SH-SY5Y (cell line): ENCODE data around the gene NLK.

ENCODE experiments used
- GATA2 ChIP-seq: IDR thresholded peaks from 2 replicates; pipeline ENCODE4 v1.6.1; 2011; ENCODE audit warnings: mild to moderate bottlenecking, low read depth, low read length
- GATA3 ChIP-seq: IDR thresholded peaks from 2 replicates; pipeline ENCODE4 v1.6.1; 2011; ENCODE audit warnings: low read depth, mild to moderate bottlenecking, low read length, moderate library complexity

DNA sequence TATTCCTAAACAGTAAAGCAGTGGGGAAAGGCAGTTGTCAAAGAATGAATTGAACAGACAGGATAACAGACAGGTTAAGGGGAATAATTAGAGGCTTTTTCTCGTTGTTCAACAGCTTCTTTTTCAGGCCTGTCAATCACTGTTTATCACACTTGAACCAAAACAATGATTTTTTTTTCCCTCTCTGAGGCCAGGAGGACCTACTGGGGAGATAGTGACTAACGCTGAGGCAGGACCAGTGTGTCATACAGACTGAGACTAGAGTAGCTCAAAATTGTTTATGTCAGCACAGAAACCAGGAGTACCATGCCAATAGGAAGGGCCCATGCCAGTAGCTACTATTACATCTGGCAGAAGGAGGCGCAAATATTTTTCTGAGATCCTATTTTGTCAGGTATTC is 41.3 kb upstream of the NLK start:
- TF ChIP-seq GATA2 (no peak), GATA3 (no peak)
